ENCODE data around the gene POLN.
"Not testable (repeated sequence)": the region's sequence is repeated elsewhere in the genome, so short reads cannot be mapped to it uniquely, and the experiment has no call there.

POLN gene

GRCh38 chr4:2222838-2223237 lies 19.1 kb downstream of the POLN start:
- no peak for DNase-seq (ENCODE audit: low read depth)
- H3K4me3 ChIP-seq (ENCODE audit: low read depth, low read length): no peak overlapping the region
- TF ChIP-seq, protein P1, sequence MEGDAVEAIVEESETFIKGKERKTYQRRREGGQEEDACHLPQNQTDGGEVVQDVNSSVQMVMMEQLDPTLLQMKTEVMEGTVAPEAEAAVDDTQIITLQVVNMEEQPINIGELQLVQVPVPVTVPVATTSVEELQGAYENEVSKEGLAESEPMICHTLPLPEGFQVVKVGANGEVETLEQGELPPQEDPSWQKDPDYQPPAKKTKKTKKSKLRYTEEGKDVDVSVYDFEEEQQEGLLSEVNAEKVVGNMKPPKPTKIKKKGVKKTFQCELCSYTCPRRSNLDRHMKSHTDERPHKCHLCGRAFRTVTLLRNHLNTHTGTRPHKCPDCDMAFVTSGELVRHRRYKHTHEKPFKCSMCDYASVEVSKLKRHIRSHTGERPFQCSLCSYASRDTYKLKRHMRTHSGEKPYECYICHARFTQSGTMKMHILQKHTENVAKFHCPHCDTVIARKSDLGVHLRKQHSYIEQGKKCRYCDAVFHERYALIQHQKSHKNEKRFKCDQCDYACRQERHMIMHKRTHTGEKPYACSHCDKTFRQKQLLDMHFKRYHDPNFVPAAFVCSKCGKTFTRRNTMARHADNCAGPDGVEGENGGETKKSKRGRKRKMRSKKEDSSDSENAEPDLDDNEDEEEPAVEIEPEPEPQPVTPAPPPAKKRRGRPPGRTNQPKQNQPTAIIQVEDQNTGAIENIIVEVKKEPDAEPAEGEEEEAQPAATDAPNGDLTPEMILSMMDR (IDR thresholded peaks at IDR 0.05; ENCODE audit: insufficient read depth, low read depth, low read length, missing control alignments): no peak

- H3K4me3 ChIP-seq (ENCODE audit: low read depth, low read length); DNase-seq (ENCODE audit: low read depth): not testable (repeated sequence)
Observed at GRCh38 chr4:2221378-2221777, 20.5 kb downstream of the POLN start.

GRCh38 chr4:2220016-2220630 lies 21.8 kb downstream of the POLN start:
- peak; percentile 75 for DNase-seq (ENCODE audit: low read depth)
- TF ChIP-seq, protein P1 (IDR thresholded peaks at IDR 0.05; ENCODE audit: insufficient read depth, low read depth, low read length, missing control alignments): peak; percentile 96
- H3K4me3 ChIP-seq (ENCODE audit: low read depth, low read length): no peak overlapping the region

GRCh38 chr4:2219233-2219760 lies 22.6 kb downstream of the POLN start:
- no peak for DNase-seq (ENCODE audit: low read depth)
- no peak overlapping the region for H3K4me3 ChIP-seq (ENCODE audit: low read depth, low read length)
- TF ChIP-seq, protein P1 (IDR thresholded peaks at IDR 0.05; ENCODE audit: insufficient read depth, low read depth, low read length, missing control alignments): no peak

DNA sequence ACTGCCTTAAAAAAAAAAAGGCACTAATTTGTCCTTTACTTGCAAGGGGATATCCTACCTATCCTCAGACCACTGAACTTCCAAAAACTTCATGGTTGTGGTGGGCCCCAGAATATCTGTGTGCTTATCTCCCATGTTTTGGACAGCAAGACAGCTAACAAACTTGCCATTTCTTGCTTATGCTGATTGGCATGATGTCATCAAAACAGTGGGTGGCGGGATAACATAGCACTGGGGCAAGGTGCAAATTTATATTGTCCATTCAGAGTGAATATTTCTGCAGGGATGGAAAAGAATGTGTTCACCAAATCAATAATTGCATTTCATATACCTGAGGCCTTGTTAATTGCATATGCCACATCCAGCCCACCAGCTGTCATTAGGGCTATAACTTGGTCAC lies 23.5 kb downstream of the POLN start:
- no peak for DNase-seq (ENCODE audit: low read depth)
- TF ChIP-seq, protein P1 (IDR thresholded peaks at IDR 0.05; ENCODE audit: insufficient read depth, low read depth, low read length, missing control alignments): no peak

GRCh38 chr4:2217726-2218125 lies 24.2 kb downstream of the POLN start:
- DNase-seq (ENCODE audit: low read depth): no peak
- no peak overlapping the region for H3K4me3 ChIP-seq (ENCODE audit: low read depth, low read length)
- TF ChIP-seq, protein P1 (IDR thresholded peaks at IDR 0.05; ENCODE audit: insufficient read depth, low read depth, low read length, missing control alignments): no peak

More for the DNA sequence above, 23.5 kb downstream of the POLN start:
- H3K4me3 ChIP-seq (ENCODE audit: low read depth, low read length): no peak overlapping the region

DNA sequence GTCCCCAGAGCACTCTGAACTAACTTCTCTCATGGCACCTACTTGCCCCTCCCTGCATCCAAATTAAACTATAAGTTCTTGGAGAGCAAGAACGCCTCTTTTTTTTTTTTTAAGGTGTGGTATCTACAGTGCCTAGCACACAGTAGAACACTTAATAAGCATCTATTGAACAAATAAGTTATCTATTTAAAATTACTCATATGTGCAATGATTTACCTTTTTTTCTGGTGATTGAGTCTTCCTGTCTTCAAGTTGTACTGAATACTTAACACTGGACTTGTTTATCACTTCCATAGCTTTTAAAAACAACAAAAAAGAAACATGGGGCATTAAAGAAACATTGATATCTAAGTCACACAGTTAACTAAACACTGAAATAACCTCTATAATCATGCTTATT lies 29.1 kb downstream of the POLN start:
- DNase-seq (ENCODE audit: low read depth): no peak
- no peak overlapping the region for H3K4me3 ChIP-seq (ENCODE audit: low read depth, low read length)
- TF ChIP-seq, protein P1 (IDR thresholded peaks at IDR 0.05; ENCODE audit: insufficient read depth, low read depth, low read length, missing control alignments): no peak

- DNase-seq (ENCODE audit: low read depth); H3K4me3 ChIP-seq (ENCODE audit: low read depth, low read length): not testable (repeated sequence)
Observed at GRCh38 chr4:2202789-2203188, 39.1 kb downstream of the POLN start.

Data from GM12865 (cell line).